NK-92 (cell line): ENCODE results near the gene NFX1.

Experiments used
- DNase-seq: peaks from one replicate; lab custom pipeline; 2025; ENCODE audit not compliant: unreplicated experiment; lab: John Stamatoyannopoulos, UW

NFX1 gene

DNA sequence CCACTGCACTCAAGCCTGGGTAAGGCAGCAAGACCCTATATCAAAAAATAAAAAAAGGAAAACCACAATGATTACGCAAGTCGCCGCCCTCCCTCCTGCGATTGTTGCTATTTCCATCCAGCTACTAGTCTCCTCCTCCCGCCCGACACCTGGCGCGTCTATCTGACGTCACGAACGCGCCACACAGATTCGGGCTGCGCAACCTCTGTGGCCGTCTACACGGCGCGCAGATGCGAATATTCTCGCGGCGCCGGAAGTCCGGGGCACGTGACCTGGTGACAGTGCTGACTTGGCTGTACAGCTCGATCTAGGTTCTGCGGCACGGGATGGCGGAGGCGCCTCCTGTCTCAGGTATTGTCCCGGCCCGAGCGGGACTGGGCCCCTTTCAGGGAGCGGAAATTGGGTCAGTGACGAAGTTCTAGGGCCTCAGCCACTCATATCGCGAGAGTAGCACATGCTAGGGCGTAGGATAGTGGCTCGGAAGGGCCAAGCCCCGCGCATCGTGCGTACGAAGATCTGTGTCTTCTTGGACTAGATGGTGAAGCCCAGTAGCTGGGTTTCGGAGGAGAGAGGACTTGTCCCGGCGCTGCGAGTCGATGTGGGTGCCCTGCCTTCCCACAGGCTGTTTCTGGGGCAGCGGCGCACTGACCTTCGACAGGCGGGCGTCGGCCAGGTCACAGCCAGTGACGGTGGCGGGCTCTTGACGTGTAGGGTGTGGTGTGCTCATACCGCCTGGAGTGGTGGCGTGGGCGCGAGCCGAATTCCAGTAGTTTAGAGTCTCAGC, at the start of gene NFX1:
TSS of gene NFX1 (plus strand) at position 270 of the 784 bp plus-strand sequence. CDS start at position 327, 57 bp downstream.
- peak; percentile 95 for DNase-seq

GRCh38 chr9:33241298-33241697, 49.0 kb upstream of the NFX1 start:
- no peak for DNase-seq

- no peak for DNase-seq
Measured at GRCh38 chr9:33242609-33243134, 47.6 kb upstream of the NFX1 start.

GRCh38 chr9:33244137-33244784, 46.1 kb upstream of the NFX1 start:
- DNase-seq: no peak

DNA sequence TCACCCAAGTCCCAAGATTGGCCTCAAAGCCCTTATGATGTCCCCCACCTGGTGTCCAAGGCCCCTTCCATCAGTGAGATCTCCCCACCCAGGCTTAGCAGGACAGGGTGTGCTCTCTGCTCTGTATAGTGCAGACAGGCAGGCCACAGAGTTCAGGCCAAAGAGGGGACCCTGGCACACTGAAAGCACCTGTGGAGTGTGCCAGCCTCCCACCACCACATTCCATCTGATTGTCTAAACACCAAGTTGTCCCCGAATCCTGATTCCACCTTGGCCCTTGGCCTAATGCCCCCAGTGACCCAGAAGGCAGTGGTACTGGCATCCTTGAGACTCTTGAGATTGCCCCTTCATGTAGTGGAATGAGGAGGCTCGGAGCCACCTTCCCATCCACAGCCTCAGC, 45.0 kb upstream of the NFX1 start:
- DNase-seq: no peak

- no peak for DNase-seq
Measured at GRCh38 chr9:33246269-33246860, 44.0 kb upstream of the NFX1 start.

DNA sequence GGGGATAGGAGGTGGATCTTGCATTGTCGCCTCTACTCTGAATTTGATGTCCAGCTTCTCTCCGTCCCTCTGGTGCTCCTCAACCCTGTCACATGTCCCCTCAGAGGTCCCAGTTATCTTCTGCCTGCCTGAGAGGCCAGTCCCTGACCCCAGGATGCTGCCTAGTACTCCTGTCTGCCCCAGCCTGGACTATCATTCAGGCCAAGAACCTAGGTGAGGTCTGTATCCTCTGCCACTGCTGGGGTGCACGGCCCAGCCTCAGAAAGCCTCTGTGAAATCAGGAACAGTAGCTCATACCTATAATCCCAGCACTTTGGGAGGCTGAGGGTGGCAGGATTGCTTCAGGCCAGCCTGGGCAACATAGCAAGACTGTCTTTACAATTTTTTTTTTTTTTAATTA, 41.7 kb upstream of the NFX1 start:
- no peak for DNase-seq

DNA sequence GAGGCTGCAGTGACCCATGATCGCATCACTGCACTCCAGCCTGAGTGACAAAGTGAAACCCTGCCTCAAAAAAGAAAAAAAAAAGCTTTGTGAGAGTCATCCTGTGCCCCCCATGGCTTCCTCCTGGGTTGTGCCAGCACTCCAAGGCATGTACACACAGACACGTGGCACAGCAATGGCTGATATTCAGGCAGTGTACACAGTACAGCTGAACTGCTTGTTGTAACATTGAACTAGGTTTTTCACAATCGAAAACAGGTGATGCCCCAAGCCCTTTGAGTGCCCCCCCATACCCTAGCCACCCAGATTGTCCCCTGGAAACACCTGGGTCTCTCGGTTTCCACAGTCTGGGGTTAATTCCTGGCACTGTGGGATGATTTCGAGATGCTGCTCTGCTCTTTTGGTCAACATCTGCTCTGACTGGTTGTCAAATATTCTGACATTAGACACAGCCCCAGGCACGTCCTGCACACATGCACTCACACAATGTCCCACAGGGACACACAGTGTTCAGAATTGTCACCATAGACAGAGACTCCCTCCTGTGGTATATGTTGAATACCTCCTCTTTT, 41.1 kb upstream of the NFX1 start:
- DNase-seq: no peak

DNA sequence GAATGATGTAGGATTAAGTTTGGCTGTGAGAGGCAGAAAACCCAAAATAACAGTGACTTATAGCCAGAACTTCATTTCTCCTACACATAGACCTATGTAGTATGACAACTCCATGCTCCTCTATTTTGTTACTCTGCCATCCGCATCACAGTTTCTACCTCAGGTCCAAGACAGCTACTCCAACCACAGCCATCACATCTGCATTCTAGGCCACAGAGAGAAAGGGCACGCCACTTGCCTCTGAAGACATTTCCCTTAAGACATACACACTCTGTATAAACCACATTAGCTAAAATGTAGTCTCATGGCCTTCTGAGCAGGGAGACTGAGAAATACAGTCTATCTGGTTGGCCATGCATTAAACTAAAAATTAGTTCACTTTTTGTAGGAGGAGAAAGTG, 40.3 kb upstream of the NFX1 start:
- DNase-seq: no peak

DNA sequence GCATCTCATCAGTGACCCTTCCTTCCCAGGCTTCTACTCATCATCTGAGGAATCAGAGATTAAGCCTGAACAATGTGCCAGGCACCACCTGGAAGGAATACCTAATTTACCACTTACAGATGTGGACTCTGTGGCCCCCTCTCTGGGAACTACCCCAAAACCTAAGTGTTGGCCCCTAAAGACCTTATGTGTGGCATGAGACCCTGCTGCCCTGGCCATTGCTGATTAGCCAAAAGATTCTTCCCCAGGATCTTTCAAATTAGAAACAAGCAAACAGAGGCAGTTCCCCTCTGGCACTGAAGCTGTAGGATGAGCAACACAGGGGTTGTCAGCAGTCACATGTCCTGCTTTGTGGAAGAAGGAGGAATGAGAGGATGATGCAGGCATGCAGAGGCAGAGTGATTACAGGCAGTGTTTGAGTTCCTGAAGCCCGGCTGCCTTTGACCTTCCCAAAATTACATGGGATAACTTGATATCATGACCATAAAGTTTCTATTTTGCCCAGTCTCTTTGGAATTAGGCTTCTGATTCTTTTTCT, 39.8 kb upstream of the NFX1 start:
- no peak for DNase-seq

DNA sequence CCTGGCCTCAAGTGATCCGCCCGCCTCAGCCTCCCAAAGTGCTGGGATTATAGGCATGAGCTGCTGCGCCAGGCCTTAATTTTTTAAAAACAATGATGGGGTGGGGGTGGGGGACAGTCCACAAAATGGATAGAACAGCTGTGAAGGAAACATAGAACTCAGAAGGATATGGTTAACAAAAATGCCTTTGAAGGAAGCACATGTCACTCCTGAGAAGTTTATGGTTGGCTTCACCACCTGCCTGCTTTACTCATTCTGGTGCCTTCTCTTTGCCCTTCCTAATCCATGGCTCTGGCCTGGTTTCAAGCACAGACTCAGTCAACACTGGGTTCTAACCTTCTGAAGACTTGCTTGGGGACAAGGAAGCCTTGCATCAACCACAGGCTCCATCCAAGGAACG, 36.1 kb upstream of the NFX1 start:
- no peak for DNase-seq

DNA sequence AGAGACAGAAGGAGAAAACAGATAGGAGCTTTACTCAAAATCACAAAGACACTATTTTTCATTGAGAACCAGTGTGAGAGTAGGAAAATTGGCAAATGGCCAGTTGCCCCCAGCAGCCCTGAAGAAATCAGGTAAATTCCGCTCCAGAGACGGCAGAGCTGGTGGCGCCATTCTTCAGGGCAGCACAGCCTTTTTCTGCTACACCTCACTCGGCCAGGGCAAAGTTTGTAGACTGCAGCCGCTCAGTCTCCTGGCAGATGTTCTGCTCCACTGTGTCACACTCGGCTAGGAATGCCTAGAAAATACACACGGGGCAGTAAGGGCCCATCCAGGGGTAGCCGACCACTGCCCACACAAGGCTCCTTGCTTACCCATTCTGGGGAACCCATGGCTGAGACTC, 35.3 kb upstream of the NFX1 start:
- DNase-seq: no peak

- DNase-seq: no peak
Measured at GRCh38 chr9:33255471-33255870, 34.8 kb upstream of the NFX1 start.

DNA sequence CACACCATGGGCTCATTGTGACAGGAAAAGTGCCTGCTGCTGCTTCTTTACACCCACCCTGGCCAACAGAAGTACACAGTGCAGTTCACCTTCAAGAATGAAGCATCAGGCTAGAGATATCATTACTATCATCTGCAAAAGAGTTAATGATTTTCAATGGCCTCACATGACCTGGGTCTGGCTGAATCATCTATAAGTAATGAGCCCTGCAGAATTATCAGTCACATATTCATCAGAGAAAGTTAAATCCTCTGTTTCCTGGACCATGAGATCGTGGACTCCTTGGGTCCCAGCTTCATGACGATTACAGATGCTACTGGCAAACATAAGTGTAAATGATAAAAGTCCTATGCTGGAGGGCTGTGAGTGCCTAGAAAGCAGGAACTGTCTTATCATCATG, 34.1 kb upstream of the NFX1 start:
- DNase-seq: no peak

DNA sequence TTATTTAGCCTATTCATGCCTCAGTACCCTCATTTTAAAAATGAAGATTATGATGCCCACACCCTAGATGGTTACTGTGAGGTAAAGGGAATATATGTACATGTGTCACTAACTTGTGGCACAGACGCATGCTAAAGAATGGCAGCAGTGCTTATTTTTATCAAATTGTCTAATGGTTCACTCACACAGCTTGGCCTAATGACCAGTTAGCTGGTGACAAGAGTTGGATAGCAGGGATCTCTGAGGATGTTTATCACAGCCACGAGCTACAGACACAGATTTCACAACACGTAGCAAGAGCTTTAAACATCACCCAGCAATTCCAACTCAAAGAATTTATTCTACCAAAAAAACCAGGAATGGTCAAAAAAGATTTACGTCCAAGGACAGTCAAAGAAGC, 33.0 kb upstream of the NFX1 start:
- no peak for DNase-seq

GRCh38 chr9:33260372-33260771, 29.9 kb upstream of the NFX1 start:
- DNase-seq: no peak

DNA sequence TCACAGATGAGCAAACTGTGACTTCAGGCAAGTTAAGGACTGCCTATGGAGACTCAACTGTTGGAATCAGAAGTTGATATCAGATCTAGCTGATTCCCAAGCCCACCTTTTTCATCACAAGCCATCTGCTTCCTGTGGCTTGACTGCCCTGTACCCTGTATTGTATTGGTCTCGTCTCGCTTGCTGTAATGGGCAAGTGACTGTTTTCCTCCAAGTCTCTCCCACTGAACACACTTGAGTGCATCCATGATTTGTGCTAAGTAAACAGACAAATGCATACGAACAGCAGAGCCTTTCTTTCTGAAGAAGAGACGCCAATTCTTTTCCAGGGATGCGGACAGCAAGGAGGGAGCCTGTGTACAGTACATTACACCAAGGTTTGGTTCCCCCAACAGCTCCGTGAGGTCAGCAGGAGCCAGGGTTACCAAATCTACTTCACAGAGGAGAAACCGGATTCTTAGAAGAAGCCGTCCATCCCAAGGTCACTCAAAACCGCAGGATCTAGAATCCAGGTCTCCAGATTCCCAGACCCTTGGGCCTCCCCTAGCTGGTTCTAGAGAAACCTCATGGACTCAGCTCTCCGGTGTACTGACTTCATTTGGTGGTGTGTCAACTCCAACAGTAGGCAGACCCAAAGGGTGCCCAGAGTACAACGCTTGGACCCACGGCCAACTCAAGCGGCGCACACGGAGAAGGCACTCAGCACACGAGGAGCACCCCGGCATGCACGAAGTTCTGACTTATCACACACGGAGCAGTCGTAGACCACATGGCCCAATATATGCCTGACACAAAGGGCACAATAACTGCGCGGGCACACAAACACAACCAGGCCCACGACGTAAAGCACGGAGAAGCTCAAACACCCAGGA, 26.9 kb upstream of the NFX1 start:
- no peak for DNase-seq

DNA sequence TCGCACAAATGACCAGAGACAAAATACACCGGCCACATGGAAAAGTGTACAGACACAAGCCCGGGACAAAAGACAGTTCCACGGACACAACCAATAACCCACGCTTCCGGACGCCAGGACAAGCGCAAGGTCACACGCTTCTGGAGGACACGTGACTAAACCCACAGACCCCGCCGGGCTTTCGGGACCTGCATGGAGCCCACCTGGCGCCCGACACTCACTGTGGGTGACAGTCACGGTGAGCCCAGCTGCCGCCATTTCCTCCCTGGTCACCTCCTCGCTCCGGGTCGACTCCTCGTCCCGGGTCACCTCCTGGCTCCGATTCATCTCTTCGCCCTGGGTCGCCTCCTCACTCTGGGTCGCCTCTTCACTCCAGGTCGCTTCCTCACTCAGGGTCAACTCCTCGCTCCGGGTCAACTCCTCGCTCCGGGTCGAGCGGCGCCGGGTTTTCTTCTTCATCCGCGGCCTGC, 26.3 kb upstream of the NFX1 start:
- no peak for DNase-seq

DNA sequence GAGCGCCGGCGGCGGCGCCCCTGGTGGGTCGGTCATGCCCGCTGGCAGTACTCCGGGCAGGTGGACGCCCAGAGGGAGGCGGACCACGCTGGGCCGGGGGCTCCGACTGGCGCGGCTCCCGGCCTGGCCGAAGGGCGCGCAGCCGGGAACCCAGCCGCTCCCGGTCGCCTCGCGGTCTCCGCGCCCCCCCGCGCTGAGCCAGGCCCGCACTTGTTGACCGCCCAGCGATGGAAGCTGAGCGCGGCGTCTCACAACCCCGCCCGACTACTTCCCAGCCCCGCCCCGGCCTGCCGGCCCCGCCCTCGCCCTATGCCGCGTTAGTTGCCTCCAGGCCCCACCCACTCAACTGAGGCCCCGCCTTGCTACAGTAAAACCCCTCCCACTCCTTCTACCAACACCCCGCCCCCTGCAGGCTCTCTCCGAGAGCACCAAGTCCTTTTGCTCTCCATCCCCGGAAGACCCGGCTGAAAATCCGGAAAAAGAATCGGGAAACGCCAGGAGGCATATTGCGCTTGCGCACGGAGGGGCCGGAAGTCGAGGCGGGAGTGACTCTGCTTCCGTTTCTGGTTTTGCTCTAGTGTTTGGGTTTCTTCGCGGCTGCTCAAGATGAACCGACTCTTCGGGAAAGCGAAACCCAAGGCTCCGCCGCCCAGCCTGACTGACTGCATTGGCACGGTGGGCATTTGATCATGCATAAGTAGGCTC, 25.7 kb upstream of the NFX1 start, which contains the start of the genes BAG1 and CHMP5:
TSS of gene BAG1 (minus strand) at position 236 of the 705 bp plus-strand sequence.
TSS of gene CHMP5 (plus strand) at position 577 of the 705 bp plus-strand sequence. CDS start at position 607, 30 bp downstream.
- DNase-seq: peak; percentile 97
